Fibroblast of the aortic adventitia (primary cell): ENCODE results near the gene AP1G2. TPM values are rescaled to one million over a fixed set of nuclear protein-coding genes. Genes with fewer than 3 reads are reported as not detected.

Experiments
- DNase-seq: peaks from one replicate; pipeline ENCODE4 v3.0.0-alpha.2; 2010; ENCODE audit warnings: low read depth
- H3K4me3 ChIP-seq: 2 replicates; pipeline ENCODE4 v1.5.1; 2011; ENCODE audit warnings: low read depth, mild to moderate bottlenecking, control low read depth, low read length, moderate library complexity
- total RNA-seq: library from RNA; depleted of rRNA; stranded (reverse); fragments of >200 nt; gene quantifications from 2 replicates; pipeline ENCODE4 v1.2.3, GENCODE V29; 2012; ENCODE audit warnings: low replicate concordance
- TF ChIP-seq, protein P1 (sequence below): IDR thresholded peaks from 2 replicates; pipeline ENCODE4 v1.5.1; 2011; ENCODE audit warnings: mild to moderate bottlenecking, low read length, control low read depth, inconsistent platforms; ENCODE audit not compliant: insufficient read depth

Gene AP1G2
- total RNA-seq, 1 donor: 4.0 TPM

GRCh38 chr14:23570806-23571483 lies 3.4 kb upstream of the AP1G2 start:
- no peak for DNase-seq
- TF ChIP-seq, protein P1, sequence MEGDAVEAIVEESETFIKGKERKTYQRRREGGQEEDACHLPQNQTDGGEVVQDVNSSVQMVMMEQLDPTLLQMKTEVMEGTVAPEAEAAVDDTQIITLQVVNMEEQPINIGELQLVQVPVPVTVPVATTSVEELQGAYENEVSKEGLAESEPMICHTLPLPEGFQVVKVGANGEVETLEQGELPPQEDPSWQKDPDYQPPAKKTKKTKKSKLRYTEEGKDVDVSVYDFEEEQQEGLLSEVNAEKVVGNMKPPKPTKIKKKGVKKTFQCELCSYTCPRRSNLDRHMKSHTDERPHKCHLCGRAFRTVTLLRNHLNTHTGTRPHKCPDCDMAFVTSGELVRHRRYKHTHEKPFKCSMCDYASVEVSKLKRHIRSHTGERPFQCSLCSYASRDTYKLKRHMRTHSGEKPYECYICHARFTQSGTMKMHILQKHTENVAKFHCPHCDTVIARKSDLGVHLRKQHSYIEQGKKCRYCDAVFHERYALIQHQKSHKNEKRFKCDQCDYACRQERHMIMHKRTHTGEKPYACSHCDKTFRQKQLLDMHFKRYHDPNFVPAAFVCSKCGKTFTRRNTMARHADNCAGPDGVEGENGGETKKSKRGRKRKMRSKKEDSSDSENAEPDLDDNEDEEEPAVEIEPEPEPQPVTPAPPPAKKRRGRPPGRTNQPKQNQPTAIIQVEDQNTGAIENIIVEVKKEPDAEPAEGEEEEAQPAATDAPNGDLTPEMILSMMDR: no peak
- H3K4me3 ChIP-seq: no peak overlapping the region

GRCh38 chr14:23569443-23570151 lies 2.0 kb upstream of the AP1G2 start:
- no peak overlapping the region for H3K4me3 ChIP-seq
- TF ChIP-seq, protein P1: no peak
- no peak for DNase-seq

GRCh38 chr14:23568600-23569331 lies 1.2 kb upstream of the AP1G2 start:
- TF ChIP-seq, protein P1: peak; percentile 26
- no peak overlapping the region for H3K4me3 ChIP-seq
- DNase-seq: no peak

DNA sequence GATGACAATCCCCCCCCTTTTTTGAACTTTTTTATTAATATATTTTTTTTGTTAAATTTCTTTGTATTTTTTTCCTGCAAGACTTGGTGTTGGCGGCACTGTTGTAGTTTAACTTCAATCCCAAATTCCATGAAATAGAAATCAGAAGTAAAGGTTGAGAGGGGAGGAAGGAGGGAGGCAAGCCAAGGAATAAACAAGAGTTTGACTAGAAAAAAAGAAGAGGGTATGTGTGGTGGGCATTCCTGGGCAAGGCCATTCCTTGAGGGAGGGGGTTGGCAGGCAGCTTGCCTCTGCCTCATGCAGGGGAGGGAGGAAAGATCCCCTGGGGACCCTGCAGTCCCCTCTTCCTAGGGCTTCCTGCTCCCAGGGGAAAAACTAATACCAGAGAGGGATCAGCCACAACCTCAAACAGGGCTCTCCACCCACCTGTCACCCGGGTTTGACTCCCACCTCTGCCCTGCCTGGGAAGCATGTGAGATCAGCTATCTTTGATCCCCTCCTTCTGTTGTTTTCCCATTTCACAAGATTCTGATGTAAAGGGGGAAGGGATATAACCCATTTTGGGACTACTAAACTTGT lies 519 bp upstream of the AP1G2 start:
- no peak overlapping the region for H3K4me3 ChIP-seq
- no peak for DNase-seq
- TF ChIP-seq, protein P1: no peak

DNA sequence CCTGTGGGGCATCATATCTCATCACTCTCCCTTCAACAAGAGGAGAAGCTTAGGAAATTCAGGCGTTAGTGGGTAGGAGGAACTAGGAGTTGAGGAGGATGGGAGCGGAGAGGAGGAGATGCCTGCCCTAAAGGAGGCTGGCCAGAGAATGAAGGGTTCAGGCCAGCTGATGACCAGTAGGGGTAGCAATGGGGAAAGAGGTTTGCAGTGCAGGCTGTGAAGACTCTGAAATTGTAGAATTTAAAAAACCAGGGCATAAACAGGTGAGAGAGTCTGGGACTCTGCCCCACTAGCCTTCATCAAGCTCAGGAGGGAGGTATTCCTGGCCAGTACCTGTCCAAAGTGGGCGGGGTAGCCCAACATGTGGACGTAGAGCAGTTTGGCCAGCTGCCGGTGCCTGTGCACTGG lies 809 bp downstream of the AP1G2 start:
- TF ChIP-seq, protein P1: peak; percentile 37
- peak; percentile 29 for DNase-seq
- H3K4me3 ChIP-seq: peak overlapping the region; percentile 67

- no peak overlapping the region for H3K4me3 ChIP-seq
- TF ChIP-seq, protein P1: no peak
- no peak for DNase-seq
These were observed 1.3 kb downstream of the AP1G2 start for GRCh38 chr14:23566112-23566777.
